ENCODE measurements around the gene MED13L.

MED13L gene

GRCh38 chr12:116090516-116090915 lies 187.0 kb downstream of the MED13L start:
- DNase-seq (ENCODE audit: low read depth), result no peak

- no peak for DNase-seq (ENCODE audit: low read depth)
Observed at GRCh38 chr12:116089080-116089479, 188.4 kb downstream of the MED13L start.

DNA sequence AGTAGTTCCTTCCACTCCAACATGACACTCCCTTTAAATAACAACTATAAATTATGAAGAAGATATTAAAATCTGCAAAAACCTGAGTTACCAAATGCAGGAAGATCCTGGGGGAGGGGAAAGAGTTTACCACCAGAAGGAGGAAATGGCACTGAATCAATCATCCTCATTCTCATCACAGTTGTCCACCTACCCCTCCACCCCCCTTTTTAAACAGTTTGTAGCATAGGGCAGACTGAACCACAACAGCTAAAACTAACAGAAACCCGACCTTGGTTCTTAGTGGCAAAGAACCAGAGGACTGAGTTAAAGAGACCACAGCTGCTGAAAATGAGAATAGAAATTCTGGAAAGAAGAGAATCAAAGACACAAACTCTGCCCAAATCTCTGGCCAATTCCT lies 189.5 kb downstream of the MED13L start:
- DNase-seq (ENCODE audit: low read depth), result no peak

GRCh38 chr12:116087399-116087798 lies 190.1 kb downstream of the MED13L start:
- DNase-seq (ENCODE audit: low read depth), result no peak

GRCh38 chr12:116080415-116080814 lies 197.1 kb downstream of the MED13L start:
- no peak for DNase-seq (ENCODE audit: low read depth)

DNA sequence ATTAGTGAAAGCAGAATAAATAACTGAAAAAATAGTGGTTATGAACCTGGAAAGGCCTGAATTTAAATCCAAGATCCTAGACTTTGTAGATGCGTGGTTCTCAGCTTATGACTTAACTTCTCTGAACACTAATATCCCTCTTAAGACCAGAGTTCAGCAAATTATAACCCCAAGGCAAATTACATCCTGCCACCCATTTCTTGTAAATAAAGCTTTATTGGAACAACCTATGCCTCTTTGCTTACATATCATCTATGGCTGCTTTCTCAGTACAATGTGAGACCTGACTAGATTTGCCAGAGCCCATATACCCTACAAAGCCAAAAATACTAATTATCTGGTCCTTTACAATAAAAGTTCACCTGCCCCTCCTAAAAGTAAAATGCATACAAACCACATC lies 199.1 kb downstream of the MED13L start:
- no peak for DNase-seq (ENCODE audit: low read depth)

- DNase-seq (ENCODE audit: low read depth), result no peak
Observed at GRCh38 chr12:116077431-116077830, 200.1 kb downstream of the MED13L start.

GRCh38 chr12:116076399-116076798 lies 201.1 kb downstream of the MED13L start:
- no peak for DNase-seq (ENCODE audit: low read depth)

DNA sequence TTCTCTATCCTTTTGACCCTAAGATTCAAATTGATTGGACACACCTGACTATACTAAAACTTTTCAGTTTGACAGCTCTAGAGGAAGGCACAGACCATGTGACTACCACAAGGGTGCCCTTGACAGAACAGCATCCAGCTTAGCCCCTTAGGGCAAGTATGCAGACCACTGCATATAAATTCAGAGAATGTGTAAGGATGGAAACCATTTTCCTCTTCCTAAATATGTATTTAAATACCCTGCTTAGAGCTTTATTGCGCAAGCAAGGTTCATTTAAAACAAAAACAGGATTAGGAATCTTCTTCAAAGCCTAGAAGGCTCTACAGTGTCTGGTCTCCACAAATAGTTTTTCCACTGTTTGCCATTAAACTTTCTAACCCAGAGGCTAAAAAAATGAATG lies 202.8 kb downstream of the MED13L start:
- DNase-seq (ENCODE audit: low read depth), result no peak

- DNase-seq (ENCODE audit: low read depth), result no peak
Observed at GRCh38 chr12:116071555-116072230, 205.8 kb downstream of the MED13L start.

- DNase-seq (ENCODE audit: low read depth), result no peak
Observed at GRCh38 chr12:116070444-116070843, 207.0 kb downstream of the MED13L start.

GRCh38 chr12:116069943-116070342 lies 207.6 kb downstream of the MED13L start:
- no peak for DNase-seq (ENCODE audit: low read depth)

GRCh38 chr12:116068853-116069252 lies 208.6 kb downstream of the MED13L start:
- DNase-seq (ENCODE audit: low read depth), result no peak

DNA sequence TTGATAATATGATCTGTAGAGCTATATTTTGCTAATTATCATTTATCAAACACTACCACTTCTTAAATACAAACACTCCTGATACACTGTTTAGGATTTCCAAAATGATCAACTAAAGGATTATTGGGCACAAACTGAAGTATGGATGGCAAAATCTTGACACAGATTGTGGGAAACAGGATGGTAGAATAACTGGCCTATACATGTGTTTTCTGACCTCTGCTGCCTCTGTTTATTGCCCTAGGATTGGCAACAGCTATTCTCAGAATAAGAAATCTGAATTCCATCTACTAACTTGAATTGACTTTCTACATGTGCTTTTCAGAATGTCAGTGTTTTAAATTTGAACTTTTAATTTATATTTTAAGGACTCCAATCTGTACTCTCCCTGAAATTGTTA lies 209.1 kb downstream of the MED13L start:
- no peak for DNase-seq (ENCODE audit: low read depth)

DNA sequence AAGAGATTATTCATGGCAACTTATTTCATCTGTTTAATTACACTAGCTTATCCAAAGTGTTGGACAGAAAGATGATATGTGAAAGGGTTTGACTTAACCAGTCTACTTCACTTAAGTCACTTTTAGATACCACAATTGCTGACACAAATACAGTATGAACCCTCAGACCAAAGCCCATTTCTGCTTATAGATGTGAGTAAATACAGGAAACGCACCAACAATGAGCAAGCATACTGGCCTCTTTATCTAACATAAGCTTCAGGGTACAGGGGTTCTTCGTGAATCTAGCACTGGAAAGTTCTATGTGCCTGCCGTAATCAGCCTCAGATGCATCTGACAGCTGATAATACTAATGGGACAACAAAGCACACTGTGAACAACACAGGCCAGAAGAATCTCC lies 209.6 kb downstream of the MED13L start:
- no peak for DNase-seq (ENCODE audit: low read depth)

- peak; percentile 33 for DNase-seq (ENCODE audit: low read depth)
Observed at GRCh38 chr12:116066381-116067230, 210.9 kb downstream of the MED13L start.

DNA sequence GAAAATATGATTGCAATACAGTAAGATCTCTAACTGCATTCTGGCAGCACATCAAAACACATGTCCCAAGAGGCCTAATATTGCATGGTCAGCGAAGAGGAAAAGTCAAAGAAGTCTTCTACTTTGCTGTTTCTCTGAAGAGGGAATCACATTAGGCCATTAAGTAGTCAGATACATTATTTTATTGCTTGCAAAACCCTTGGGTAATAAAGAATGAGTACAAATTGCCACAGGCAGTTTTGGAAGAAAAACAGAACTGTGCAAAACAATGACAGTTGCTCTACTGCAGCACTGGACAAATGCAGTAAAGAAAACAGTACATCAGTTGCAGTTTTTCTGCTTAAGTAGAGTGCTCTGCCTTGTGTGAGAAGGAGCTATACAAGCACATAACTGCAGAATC lies 211.9 kb downstream of the MED13L start:
- no peak for DNase-seq (ENCODE audit: low read depth)

- DNase-seq (ENCODE audit: low read depth), result no peak
Observed at GRCh38 chr12:116064493-116064892, 213.0 kb downstream of the MED13L start.

DNA sequence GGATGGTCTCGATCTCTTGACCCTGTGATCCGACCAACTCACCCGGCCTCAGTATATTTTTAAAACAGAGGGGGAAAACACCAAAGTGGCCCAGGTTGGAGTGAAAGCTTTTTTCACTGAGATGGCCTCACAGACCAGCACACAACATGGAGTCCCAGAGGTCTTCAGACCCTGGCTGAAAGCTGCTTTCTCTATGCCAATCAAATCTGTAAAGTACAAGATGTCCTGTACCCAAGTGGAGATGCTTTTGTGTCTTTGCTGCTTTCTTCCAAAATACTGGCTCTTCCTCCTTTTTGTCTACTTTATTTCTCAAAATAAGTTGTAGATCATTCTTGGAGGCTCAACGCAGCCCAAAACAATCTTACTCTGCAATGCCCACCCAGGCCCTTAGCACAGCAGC lies 214.8 kb downstream of the MED13L start:
- DNase-seq (ENCODE audit: low read depth), result no peak

- no peak for DNase-seq (ENCODE audit: low read depth)
Observed at GRCh38 chr12:116060764-116061163, 216.7 kb downstream of the MED13L start.

- DNase-seq (ENCODE audit: low read depth), result no peak
Observed at GRCh38 chr12:116059904-116060303, 217.6 kb downstream of the MED13L start.

- DNase-seq (ENCODE audit: low read depth), result no peak
Observed at GRCh38 chr12:116058574-116058973, 218.9 kb downstream of the MED13L start.

DNA sequence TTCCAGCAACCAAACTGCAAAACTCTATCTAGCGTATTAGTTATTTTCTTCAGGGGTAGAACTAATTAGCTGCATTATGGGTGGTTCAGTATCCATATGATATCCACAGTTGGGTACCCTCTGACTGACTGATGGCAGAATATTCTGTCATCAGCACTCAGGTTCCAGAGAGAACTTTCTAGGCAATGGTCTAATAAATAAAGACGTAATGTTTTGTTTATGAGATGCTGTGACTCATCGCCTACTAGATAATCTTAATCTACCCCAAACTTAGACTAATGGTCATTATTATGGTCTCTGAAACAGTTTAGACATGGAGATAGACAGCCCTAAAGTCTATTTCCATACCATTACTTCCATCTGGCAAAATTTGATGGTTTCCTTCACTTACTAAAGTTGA lies 220.1 kb downstream of the MED13L start:
- DNase-seq (ENCODE audit: low read depth), result no peak

All from activated T-cell treated with anti-CD3 and anti-CD28 coated beads for 1 hour (primary cell).